HG03521 (cell line): ENCODE results near the gene LGMN.
"Not testable (repeated sequence)": the region's sequence is repeated elsewhere in the genome, so short reads cannot be mapped to it uniquely, and the experiment has no call there.

Experiments used
- ATAC-seq: cut with Tn5 transposase; IDR thresholded peaks from one replicate; pipeline ENCODE4 v1.9.1; 2021; ENCODE audit warnings: mild to moderate bottlenecking, moderate library complexity; ENCODE audit not compliant: unreplicated experiment

The LGMN gene

GRCh38 chr14:92763666-92764631, 15.5 kb upstream of the LGMN start:
- ATAC-seq, result not testable (repeated sequence)

DNA sequence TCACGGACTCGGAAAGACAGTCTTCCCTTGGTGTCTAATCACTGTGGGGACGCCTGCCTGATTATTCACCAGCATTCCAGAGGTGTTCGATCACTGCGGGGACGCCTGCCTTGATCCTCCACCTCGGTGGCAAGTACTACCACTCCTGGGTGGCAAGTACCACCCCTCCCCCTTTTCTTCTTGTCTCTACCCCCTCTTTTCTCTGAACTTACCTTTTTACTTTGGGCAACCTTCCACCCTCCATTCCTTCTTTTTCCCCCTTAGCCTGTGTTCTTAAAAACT, 12.0 kb upstream of the LGMN start:
- no peak for ATAC-seq

GRCh38 chr14:92759679-92760523, 11.5 kb upstream of the LGMN start:
- ATAC-seq, result no peak

GRCh38 chr14:92759300-92759678, 10.9 kb upstream of the LGMN start:
- ATAC-seq, result no peak

DNA sequence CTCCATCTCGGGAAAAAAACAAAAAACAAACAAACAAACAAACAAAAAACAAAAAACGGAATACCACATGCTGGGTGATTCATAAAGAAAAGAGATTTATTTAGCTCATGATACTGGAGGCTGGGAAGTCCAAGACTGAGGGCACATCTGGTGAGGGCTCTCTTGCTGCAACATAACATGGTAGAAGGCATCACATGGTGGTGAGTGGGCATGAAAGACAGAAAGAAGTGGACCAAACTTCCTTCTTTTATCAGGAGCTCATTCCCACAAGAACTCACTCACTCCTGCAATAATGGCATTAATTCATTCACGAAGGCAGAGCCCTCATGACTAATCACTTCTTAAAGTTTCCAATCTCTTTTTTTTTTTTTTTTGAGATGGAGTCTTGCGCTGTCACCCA, 8.0 kb upstream of the LGMN start:
- no peak for ATAC-seq

- no peak for ATAC-seq
Measured at GRCh38 chr14:92755495-92755894, 7.1 kb upstream of the LGMN start.

DNA sequence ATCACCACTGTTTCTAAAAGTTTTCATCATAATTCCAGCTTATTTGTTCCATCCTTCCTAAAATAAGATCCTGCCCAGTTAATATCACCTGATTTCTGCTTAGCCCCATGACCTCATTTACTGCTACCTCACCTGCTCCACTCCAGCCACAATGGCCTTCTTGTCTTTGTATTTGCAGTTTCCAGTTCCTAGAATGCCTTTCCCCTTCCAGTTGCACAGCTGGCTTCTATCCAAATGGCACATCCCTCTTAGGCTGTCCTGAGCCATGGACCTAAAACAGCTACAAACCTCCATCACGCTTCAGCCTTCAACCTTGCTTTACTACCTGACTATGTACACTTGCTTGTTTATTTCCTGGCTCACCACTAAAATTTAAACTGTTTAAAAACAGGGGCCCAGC, 6.5 kb upstream of the LGMN start:
- no peak for ATAC-seq

- ATAC-seq, result no peak
Measured at GRCh38 chr14:92753250-92753649, 4.8 kb upstream of the LGMN start.

DNA sequence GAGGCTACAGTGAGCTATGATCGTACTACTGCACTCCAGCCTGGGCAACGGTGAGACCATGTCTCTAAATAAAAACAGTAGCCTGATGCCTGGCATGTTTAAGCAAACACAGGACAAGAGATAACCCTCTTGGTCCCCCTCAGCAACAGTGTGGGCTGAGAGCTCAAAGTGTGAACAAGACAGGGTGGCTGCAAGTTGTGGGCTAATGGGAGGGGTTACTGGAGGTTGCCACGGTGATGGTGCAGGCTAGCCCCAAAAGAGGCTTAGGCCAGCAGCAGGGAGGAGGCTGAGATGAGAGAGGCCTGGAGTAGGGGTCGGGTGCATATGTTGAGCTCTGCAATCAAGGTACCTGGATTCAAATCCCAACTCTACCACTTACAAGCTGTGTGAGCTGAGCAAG, 3.4 kb upstream of the LGMN start:
- no peak for ATAC-seq

DNA sequence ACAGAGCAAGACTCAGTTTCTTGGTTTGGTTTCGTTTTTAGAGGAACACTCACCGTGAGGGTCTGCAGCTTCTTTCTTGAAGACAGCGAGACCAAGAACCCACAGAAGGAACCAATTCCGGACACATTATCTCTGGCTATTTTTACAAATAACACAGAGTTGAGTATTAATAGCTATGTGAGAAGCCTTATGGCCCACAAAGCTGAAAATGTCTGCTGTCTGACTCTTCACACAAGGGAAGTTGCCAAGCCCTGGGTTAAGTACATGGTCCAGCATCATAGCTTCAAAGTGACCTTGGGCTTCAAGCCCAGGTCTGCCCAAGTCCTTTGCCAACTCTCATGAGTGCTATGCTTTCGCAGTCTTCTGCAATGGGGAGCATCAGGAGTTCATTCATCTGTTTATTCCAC, 2.6 kb upstream of the LGMN start:
- ATAC-seq, result no peak

- ATAC-seq, result not testable (repeated sequence)
Measured at GRCh38 chr14:92750222-92750728, 1.8 kb upstream of the LGMN start.

DNA sequence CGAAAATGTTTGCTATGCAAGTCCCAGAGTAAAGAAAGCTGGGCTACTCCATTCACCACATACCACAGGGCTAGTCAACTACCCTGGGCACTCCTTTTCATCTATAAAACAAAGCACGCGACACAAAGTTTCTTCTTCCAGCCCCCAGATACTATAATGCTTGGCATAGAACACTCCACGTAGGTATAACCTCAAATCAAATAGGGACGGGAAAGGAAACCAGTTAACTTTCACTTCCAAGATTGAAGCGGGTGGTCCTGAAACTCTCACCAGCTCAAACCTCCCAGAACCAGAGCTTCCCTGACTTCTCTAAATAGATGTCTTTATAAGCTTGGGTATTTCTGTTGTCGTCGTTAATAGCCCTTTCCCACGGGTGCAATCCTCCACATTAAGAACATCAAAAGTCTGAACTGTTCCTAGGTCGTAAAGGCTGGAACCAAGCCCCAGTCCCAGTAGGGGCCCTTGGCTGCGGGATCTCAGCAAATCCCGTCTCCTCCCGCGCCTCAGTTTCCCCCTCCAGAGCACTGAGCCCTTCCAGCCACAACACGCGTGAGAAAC, 647 bp downstream of the LGMN start:
- ATAC-seq, result no peak

DNA sequence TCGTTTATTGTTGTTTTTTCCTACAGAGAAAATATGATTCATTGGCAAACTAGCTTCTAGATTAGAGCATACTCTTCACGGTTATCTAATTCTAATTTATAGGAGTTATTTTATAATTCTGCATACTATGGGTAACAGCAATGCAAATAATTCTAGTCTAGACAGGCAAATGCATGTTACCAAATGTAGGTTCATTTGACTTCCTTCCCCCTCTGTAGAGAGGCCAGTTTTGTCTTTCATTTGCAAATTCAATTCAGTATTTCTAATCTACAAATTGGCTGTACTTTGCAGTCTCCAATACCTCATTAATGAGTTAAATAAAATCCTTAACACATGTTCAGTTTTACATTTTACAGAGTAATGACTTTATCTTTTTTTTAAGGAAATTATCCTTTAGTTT, 4.2 kb downstream of the LGMN start:
- ATAC-seq, result no peak

DNA sequence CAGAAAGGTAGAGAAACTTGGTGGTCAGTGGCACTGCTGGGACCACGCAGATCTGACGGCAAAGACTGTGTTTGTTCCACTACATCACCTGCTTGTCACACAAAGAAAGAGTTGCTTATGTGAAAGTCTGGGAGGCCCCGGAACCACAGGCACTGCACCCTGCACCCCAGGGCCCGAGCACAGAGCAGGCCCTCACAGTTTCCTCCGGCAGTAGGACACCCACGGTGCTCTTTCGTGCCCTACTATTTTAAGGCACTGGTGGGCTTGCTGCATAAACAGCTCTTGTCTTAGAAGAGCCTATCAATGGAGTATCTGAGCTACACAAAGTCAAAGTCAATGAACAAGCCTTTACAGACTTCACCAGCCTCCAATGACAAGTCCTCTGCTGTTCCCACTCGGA, 8.0 kb downstream of the LGMN start:
- ATAC-seq, result no peak

- no peak for ATAC-seq
Measured at GRCh38 chr14:92737619-92738188, 10.7 kb downstream of the LGMN start.

DNA sequence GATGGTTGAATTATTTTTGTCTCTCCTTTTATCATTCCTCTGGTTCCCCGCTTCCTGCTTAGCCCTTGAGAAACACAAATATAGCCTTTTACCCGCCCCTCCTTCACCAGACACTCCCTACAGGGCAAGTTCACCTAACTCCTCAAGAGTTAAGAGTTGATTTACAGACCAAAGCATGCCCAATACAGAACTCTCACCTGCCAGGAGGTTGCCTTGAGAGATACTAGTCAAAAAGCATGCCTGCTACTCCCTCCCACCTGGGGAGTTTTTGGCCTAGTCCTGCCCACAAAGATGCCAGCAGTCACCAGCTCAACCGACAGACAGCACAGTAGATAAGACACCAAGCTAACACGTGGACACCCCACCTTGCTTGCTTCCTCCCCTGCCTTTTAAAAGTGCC, 11.2 kb downstream of the LGMN start:
- ATAC-seq, result no peak

DNA sequence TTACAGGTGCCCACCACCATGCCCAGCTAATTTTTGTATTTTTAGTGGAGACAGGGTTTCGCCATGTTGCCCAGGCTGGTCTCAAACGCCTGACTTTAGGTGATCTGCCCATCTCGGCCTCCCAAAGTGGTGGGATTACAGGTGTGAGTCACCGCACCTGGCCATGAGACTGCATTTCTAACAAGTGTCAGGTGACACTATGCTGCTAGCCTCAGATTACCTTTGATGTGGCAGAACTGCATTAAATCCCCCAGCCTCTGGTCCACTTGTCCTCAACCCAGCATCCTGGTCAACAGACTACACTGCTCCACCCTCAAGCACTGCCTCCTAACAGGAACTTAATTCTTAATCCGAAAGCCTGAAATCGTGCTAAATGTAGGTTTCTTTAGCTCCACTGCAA, 13.1 kb downstream of the LGMN start:
- ATAC-seq, result no peak

GRCh38 chr14:92734618-92735017, 13.8 kb downstream of the LGMN start:
- no peak for ATAC-seq

DNA sequence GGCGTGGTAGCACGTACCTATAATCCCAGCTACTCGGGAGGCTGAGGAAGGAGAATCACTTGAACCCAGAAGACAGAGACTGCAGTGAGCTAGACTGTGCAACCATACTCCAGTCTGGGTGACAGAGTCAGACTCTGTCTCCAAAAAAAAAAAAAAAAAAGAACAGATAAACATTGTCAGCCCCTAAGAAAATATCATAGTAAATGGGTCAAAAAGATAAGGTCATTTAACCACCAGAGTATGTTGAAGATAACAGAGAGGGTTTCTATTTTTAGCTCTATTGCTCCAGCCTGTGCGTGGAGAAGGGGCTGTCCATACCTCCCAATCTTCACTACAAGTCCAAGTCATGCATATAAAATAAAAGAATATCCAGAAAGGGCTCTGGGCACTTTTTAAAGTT, 15.4 kb downstream of the LGMN start:
- ATAC-seq, result no peak

- ATAC-seq, result no peak
Measured at GRCh38 chr14:92731622-92732115, 16.8 kb downstream of the LGMN start.
